Activated T-cell treated with anti-CD3 and anti-CD28 coated beads for 48 hours (primary cell): Measurements from ENCODE around the gene TIGD2.
"Not testable (repeated sequence)": the region's sequence is repeated elsewhere in the genome, so short reads cannot be mapped to it uniquely, and the experiment has no call there.

Experiments used
- DNase-seq: peaks from one replicate; pipeline ENCODE4 v3.0.0-alpha.2; 2020; ENCODE audit warnings: low read depth

The TIGD2 gene

DNA sequence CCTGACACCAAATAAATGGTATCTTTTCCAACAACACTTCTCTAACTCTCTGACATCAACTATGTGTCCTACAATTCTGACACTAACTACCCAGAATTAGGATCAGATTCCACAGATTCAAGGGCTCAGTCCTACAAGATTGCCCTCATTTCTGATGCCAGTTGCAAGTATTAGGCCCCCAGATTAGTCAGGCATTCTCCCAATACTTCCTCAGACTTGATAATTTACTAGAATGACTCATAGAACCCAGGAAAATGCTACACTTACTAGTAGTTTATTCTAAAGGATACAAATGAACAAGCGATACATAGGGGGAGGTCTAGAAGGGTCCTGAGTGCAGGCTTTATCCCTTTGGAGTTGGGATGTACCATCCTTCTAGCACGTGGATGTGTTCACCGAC lies 8.5 kb downstream of the TIGD2 start:
- DNase-seq, result no peak

DNA sequence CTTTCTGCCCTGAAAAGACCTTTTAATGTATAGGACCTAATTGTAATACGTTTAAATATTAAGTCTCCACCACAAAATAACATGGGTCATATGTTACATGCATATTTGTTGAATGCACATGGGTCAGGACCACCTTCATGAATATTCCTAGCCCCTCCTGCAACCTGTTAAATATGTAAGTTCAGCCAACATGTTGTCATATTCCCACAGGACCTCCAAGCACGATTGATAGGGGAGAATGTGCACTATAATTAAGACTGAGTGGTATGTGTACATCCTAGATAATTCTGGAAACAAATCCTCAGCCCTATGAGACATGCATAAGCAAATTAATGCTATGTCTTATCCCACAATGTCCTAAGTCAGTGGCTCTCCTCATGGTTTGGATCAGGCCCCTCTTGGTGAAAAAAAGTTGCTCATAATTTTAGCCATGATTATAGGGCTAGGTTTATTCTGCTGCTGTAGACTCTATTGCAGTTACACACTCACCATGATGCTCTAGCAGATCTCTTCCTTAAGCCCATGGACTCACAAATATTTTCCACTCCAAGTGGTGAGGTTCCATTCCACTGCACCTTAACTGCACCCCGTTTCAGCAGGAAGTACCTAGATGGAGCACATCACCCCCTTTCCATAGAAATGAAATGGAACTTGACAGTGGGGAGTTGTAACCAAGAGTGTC lies 10.2 kb downstream of the TIGD2 start:
- no peak for DNase-seq

DNA sequence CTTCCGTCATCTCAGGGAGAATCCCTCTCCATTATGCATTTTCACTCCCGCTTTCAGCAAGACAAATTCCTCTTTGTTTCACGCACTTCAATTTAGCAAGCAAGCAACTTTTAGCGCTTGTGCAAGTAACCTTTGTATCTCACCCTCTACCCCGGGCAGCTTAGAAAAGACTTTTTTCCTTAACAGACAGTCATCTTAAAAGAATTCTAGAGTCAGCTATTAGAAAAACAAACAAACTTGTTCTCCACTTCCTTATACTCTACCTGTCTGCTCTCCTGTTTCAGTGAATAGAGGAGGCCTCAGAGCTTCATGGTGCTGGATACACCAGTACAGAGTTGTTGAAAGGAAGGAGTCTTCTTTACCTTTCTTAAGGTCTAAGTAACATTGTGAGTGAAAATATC lies 12.1 kb downstream of the TIGD2 start:
- no peak for DNase-seq

DNA sequence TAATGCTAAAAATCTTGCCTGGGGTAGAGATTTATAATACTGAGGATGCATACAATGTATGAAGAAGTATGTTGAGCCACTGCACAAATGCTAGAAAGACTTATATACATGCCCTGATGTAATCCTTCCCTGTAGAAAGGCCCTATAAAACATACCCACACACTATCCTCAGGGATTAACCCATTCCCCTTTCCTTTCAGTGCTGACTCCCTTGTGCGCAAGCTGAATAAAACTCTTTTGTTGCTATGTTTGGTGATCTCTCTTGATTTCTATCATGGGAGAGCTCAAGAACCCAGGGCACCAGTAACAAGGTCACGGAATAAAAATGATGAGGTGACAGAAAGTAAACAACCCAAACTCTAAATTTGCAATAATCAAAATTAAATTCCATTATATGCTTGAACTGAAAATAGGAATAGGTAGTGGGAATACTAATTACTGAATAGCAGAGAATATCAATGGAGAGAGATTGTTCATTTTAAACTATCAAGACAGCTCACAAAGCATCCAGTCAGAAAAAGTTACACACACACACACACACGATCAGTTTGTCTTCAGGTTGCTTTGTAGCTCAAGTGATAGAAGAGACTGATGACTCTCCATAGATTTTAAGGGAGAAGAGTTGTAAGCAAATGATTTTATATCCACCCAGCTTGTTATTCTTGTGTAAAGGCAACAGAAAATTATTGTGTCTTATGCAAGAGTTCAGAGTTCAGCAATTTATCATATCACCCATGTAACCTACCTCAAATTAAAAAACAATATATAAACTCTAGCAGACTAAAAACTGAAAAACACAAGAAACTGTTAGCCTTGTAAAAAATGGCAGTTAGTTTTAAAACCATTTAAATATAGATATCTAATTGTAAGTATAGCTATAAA lies 14.8 kb downstream of the TIGD2 start:
- DNase-seq, result no peak

DNA sequence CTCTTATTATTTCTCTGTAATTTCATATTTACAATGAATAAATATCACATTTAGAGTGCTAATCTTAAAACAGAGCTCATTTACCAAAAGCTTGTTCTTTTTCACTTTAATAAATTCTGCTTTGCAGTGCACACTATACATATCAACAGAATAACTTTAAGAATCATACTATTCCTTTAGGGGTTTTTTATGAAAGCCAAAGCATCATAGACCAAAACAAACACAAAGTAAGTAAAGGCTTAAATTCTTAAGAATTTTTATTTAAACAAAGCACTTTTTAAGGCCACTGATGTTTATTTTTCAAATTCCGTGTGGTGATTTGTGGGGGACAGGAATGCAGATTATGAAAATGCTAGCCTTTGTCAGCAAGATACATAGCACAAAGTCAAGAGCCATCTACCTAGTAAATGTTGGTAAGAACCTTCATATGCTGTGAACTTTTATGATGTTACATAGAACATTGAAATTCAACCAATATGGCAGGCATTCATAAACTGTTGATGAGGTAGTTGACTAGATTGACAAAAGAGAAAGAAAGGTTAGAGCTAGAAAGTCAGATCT lies 17.8 kb downstream of the TIGD2 start:
- no peak for DNase-seq

DNA sequence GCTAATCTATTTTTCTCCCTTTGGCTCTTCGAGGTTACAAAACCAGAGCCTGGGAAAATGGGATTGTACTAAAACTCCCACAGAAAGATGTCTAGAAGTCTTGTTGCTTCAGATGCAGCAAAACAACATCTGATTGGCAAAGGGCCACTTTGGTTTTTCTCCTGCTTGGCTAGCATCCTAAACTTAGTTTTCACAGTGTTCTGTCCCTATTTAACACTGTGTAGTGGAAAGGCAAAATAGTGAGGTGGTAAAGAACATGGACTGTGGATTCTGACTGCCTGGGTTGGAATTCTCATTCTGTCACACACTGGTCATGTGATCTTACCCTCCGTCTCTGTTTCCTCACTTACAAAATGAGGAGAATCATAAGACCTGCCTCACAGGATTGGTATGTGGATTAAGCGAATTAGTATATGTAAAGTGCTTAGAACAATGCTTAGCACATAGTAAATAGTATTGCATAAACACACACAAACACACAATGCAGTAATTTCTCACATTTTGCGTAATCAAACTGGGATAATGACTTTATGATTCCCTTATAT lies 23.5 kb downstream of the TIGD2 start:
- no peak for DNase-seq

DNA sequence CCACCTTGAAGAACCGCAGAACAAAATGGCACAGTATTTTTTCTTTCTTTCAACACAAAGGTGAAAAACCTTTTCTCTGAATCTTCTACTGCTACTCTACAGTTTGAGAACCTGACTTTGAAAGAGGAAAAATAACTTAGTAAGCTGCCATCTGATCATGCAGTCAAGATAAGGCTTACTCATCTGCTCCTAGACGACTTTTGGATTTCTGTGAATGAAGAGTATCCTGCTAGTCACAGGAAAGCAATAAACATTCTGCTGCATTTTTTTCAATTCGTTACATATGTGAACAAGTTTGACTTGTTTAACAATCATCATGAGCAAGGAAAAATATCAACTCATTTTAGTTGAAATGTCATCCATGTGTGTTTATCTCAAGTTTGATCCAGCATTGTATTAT lies 25.2 kb downstream of the TIGD2 start:
- DNase-seq, result no peak

DNA sequence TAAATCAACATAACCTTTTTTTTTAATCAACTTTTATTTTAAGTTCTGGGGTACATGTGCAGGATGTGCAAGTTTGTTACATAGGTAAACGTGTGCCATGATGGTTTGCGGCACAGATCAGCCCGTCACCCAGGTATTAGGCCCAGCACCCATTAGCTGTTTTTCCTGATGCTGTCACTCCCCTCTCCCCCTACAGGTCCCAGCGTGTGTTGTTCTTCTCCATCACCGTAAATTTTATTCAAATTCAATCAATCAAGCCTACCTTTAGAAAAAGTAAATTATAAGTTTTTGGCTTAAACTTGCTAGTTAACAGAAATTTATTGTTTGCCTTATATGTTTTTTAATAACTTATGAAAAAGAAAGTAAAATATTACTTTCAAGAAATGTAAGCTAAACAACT lies 25.9 kb downstream of the TIGD2 start:
- DNase-seq, result no peak

DNA sequence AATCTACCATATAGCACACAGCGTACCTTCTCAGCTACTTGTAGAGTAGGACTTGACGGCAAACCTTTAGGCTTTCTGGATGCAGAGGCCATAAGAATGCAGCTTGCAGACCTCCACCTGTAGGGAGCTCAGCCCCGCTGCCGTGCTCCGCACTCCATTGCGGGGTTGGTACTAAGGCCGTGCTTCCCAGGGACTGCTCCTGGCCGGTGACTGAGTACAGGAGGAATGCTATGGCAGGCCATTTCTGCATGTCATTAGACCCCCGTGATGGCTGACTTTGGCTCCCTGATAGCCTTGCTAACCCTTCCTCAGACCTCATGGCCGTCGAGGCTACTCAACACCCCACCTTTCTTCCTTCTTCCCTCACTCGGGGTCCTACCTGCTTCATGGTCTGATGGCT lies 26.4 kb downstream of the TIGD2 start:
- no peak for DNase-seq

DNA sequence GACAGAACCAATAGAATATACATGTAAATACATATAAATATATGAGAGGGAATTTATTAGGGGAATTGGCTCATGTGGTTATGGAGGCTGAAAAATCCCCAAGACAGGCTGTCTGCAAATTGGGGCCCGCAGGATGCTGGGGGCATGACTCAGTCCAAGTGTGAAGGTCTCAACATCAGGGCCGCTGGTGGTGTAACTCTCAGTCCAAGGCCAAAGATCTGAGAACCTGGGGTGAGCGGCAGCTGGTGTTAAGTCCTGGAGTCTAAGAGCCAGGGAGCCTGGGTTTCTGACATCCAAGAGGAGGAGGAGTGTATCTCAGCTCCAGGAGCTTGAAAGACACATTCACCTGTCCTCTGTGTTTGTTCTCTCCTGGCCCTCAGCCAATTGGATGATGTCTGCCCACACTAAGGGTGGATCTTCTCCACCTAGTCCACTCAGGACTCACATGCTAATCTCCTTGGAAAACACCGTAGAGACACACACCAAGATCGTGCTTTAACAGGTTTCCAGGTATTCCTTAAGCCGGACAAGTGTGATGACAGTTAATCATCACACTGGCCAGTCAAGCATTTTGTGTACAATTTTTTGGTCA lies 28.9 kb downstream of the TIGD2 start:
- DNase-seq, result no peak

DNA sequence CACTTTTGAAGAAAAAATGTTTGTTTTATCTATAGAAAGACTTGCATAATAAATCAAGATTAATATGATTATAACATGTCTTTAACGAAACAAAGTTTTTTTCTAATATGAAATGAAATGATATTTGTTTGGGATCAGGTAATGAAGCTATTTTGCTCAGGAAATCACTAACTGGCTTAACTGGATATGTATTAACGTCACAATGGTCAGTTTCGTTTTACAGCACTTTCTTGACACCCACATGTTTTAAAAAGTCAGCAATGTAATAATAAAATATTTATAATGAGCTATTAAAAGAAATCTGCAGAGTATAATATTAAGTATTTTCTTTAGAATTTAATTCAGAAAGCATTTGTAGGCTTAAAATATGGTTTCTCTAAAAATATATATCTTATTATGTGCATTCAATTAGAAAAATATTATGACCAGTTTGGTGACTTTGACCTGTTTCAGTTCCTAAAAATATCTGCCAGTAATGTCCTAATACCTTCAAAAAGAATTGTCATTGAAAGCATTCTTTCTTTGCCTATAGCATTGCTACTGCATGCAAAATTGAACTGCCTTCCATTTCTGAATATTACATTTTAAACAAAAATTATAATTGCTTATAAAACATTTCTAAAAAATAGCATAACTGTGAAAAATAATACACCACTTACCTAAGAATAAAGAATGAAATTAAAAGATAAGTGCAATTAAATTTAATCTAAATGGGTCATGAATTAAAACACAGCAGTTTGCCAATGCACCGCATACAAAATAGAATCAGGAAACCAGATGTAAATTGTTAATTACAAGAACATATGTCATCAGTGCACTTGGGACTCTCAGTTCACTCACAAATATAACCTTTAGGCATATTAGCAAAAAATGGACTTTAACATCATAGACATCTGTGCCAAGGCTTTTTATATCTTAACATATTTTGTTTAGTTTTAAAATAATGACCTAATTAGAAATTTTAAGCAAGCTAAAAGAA lies 31.6 kb downstream of the TIGD2 start:
- no peak for DNase-seq

DNA sequence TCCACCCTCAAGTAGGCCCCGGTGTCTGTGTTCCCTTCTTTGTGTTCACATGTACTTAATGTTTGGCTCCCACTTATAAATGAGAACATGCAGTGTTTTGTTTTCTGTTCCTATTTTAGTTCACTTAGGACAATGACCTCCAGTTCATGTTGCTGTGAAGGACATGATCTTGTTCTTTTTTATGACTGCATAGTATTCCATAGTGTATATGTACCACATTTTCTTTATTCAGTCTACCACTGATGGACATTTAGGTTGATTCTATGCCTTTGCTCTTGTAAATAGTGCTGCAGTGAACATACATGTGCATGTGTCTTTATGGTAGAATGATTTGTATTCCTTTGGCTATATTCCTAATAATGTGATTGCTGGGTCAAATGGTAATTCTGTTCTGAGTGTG lies 33.3 kb downstream of the TIGD2 start:
- not testable (repeated sequence) for DNase-seq

DNA sequence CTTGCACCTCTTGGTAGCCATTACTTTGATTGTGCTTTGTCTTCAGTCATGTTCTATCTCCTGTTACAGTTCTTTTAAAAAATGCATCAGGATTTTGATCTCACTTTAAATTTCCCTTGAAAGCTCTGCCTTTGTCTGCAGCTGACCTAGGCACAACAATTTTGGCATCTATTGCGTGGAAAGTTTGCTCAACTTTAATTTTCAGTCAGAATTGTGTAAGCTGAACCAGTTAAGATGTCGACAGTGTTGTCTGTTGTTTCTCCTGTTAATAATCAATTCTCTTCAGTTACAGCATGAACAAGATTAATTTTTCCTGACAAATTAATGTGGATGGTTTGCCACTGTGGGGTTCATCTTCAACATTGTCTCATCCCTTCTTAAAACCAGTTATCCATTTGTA lies 34.9 kb downstream of the TIGD2 start:
- no peak for DNase-seq

DNA sequence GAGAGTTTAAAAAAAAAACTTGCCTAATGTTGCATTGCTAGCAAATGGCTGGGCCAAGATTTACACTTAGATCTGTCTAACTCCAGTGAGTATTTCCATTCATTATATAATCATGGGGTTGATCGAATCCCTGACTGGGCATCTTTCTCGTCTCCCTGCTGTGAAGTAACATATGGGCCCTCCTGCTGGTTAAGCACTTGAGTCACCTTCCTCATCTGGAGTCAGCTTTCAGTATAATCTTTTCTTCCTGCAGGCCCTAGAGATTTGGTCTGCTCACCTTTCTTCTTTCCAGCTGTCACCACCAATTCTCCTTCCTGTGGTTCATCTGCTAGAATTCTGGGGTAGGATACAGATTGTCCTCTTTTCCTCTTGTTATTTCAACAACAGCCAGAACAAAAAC lies 41.6 kb downstream of the TIGD2 start:
- no peak for DNase-seq

DNA sequence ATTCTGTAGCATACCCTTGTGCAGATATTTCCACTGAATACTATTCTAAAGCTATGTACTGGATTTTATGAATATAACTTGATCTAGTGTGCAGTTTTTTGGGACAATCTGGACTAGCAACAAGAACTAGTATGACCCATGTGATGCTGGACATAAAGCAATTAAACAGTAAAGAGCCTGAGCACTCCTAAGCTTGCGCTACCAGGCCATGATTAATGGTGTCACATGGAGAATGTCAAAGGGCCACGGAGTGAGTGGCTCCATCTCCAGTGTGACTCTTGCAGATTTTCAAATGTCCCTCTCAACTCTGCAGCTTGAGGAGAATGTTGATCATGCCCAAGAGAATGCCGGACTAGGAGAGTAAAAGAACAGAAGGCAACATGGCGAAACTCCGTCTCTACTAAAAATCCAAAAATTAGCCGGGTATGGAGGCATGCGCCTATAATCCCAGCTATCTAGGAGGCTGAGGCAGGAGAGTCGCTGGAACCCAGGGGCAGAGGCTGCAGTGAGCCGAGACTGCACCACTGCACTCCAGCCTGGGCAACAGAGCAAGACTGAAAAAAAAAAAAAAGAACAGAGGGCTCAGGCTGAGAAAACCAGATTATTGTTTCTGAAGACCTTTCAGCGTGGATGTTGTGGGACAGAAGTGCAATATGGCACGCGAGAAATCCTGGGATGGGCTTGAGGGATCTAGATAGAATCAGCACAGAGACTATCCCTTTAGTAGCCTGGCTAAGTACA lies 45.0 kb downstream of the TIGD2 start:
- DNase-seq, result no peak

DNA sequence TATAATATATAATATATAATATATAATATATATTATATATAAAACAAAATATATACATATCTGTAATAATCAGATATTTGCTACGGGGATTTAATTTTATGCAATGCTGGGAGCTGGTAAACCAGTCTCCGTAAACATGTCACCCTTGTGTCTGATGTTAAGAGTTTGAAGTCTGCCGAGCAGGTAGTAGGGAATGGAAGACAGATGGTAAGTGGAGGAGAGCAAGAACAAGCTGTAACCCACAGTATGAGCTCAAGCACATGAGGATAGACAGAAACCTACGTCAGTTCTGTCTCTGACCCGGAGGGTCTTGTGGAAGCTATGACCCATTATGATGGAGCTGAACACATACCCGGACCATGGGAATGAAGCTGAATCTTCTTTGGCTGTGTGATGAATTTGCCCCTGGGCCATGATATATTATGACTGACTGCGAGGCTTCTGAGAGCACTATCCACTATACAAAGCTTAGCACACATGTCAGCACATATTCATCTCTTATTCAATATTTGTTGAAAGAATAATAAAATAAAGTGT lies 46.2 kb downstream of the TIGD2 start:
- no peak for DNase-seq

DNA sequence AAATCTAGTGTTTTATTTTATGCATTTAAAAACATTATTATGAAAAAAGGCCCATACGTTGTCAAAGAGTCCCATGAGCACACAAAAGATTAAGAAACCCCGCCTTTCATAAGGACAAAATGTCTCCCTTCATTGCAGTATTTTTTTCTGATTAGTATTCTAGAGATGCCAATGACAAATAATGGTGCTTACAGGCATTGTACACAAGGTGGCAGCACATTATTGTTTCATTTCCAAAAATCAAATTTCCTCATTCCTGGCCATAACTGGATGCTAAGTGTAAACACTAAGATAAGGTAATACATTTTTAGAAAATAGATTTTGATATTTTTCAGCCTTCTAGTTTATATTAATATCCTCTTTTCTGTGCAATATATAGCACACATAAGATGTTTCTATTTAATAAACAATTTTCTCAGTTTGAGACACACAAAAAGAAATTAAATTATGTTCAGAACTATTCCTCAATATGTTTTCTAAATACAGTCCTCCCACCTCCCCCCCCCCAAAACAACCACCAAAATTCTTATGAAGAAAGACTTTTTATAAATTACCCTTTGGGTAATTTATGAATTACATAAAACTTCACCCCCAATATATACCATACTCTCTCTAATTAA lies 47.7 kb downstream of the TIGD2 start:
- no peak for DNase-seq

DNA sequence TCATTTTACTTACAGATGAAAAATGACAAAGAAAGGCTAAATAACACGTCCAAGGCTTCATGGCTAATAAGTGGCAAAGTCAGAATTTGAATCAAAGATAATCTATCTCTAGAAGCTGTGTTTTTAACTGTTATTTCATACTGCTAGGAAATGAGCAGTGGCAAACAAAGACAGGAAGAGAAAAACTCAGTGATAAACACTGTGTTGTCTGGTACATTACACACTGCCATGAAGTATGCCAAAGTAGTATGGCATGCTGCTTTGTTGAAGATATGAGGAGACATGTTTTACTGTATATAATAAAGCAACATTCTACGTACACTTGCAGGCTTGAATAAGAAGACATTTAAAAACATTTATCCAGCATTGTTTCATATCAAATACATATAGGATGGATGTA lies 49.5 kb downstream of the TIGD2 start:
- DNase-seq, result no peak

DNA sequence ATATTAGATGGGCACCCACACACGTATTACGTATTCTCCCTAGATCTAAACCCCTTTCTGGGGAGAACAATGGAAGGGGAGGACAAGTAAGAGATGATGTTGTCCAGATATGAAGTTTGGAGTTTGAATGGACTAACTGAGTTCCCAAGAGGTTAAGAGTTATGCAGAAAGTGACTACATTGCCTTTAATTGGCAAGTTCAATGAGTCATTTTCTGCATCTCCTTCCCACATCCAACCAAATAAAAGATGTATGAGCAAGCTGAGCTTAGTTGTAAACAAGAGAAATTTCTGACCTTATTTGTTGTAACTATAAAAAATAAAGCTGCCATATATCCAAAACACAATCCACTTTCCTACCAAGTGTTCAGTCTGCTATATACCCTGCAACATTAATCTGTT lies 50.5 kb downstream of the TIGD2 start:
- no peak for DNase-seq

DNA sequence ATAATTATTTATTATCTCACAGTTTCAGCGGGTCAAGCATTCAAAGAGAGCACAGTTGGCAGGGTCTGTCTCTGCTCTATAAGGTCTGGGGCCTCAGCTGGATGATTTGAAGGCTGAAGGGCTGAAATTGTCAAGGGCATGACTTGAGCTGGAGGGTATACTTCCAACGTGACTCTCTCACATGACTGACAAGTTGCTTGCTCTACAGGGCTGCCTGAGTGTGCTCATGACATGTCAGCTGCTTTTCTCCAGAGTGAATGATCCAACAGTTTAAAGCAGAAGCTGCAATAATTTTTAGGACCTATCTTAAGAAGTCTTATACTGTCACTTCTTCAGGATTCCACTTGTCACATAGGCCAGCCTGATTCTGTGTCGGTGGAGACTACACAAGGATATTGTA lies 51.2 kb downstream of the TIGD2 start:
- DNase-seq, result no peak
